Adrenal gland (tissue), 5 donors: ENCODE measurements around the gene SLC24A3.

Source experiments
- CTCF ChIP-seq, 6 experiments: fragments of 450-650 bp in 4 of 6; fragments of 200-600 bp in 2 of 6; sonication (generic) in 1 of 6; IDR thresholded peaks; 1 replicate in 5 of 6; 2 replicates in 1 of 6; pipeline versions ENCODE4 v1.5.1 to v1.8.0; 2016 to 2021; ENCODE audit warnings: antibody characterized with exemption in 6 of 6, mild to moderate bottlenecking in 2 of 6, moderate library complexity in 1 of 6
- POLR2A ChIP-seq, 2 donors: fragments of 450-650 bp; IDR thresholded peaks; one replicate each; pipeline ENCODE4 v1.6.1; 2017; ENCODE audit warnings: antibody characterized with exemption in 2 of 2, mild to moderate bottlenecking in 2 of 2, moderate library complexity in 1 of 2
- donor health status: DM: no; HTN: no; CAD: no.

DNA sequence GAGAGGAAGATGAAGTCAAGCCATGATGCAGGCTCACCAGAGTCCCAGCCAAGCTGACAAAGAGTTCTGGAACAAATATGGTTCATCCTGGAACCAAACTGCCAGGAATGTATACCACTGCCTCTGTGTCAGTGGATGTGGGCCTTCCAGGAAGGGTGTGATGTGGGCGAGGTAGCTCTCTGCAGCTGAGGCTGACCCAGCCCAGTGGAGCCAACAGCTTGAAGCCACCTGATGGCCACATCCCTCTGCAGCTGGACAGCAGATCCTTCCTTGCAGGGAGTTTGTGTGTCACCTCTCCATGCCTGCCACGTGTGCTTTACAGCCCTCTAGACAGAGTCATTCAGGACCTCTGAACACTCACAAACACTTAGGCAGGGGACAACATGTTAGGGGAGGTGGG lies 403.6 kb downstream of the SLC24A3 start:
- TF ChIP-seq CTCF (IDR thresholded peaks at IDR 0.05), result no peak
- TF ChIP-seq POLR2A (IDR thresholded peaks at IDR 0.05), result no peak
